Thymus (tissue), 14 donors: Measurements from ENCODE around the gene SIRT5. TPM values are rescaled to one million over a fixed set of nuclear protein-coding genes. Genes with fewer than 3 reads are reported as not detected.

Experiments used
- DNase-seq, 9 donors: peaks; one replicate each; pipeline ENCODE4 v3.0.0-alpha.2; 2013; ENCODE audit warnings: low spot score in 9 of 9, low read depth in 6 of 9, missing footprints in 1 of 9
- H3K27ac ChIP-seq, 2 donors: one replicate each; pipeline ENCODE4 v1.5.1; 2013; ENCODE audit warnings: control low read depth in 1 of 2, low read depth in 1 of 2, low read length in 1 of 2, mild to moderate bottlenecking in 1 of 2, moderate library complexity in 1 of 2
- H3K27me3 ChIP-seq, 2 donors: one replicate each; pipeline ENCODE4 v1.5.1; 2013; ENCODE audit warnings: low read length in 1 of 2; ENCODE audit not compliant: control insufficient read depth in 2 of 2, insufficient read depth in 1 of 2
- H3K36me3 ChIP-seq, 2 donors: one replicate each; pipeline ENCODE4 v1.5.1; 2013; ENCODE audit warnings: low read length in 1 of 2, mild to moderate bottlenecking in 1 of 2, moderate library complexity in 1 of 2; ENCODE audit not compliant: control insufficient read depth in 2 of 2, insufficient read depth in 2 of 2
- H3K4me1 ChIP-seq, 2 donors: one replicate each; pipeline ENCODE4 v1.5.1; 2013; ENCODE audit warnings: low read length in 2 of 2; ENCODE audit not compliant: control insufficient read depth in 2 of 2, insufficient read depth in 2 of 2
- H3K4me3 ChIP-seq, 2 donors: one replicate each; pipeline ENCODE4 v1.5.1; 2013; ENCODE audit warnings: low read length in 2 of 2, control low read depth in 1 of 2, mild to moderate bottlenecking in 1 of 2
- H3K9me3 ChIP-seq, 2 donors: one replicate each; pipeline ENCODE4 v1.5.1; 2013; ENCODE audit warnings: low read length in 1 of 2, mild to moderate bottlenecking in 1 of 2; ENCODE audit not compliant: control insufficient read depth in 2 of 2, insufficient read depth in 1 of 2
- WGBS: extraction: QIAGEN DNeasy Blood & Tissue Kit; methylation state at CpG from one replicate; pipeline ENCODE4 v1.1.7; 2013; 5-methylcytosine and 5-hydroxymethylcytosine counted together
- long read RNA-seq, 10 donors: transcript quantifications; one replicate each; lab custom pipeline, GENCODE V29; 2026
- polyA plus RNA-seq: library from polyadenylated mRNA; stranded (reverse); fragments of 200-250 nt; gene quantifications from one replicate; pipeline ENCODE4 v1.2.3, GENCODE V29; 2013
- total RNA-seq: library from RNA; stranded (reverse); fragments of 120-200 nt; gene quantifications from one replicate; pipeline ENCODE4 v1.2.4, GENCODE V29; 2013
- donor health status: healthy.

The SIRT5 gene
- total RNA-seq (12.2 TPM), polyA plus RNA-seq (13.3 TPM)
- long read RNA-seq, donor 1, result 0 reads
- long read RNA-seq, donor 2, result 0 reads
- long read RNA-seq, donor 3, partial matches to known transcripts, result 5 of 13 reads
- long read RNA-seq, donor 3, other reads (novel, unspliced or antisense), result 6 of 13 reads
- long read RNA-seq, donor 4, result 0 reads
- long read RNA-seq, donor 5, partial matches to known transcripts, result 0 of 9 reads
- long read RNA-seq, donor 5, other reads (novel, unspliced or antisense), result 8 of 9 reads
- long read RNA-seq, donor 6, result 0 reads
- long read RNA-seq, donor 7, result 0 reads
- long read RNA-seq, donor 8, result 0 reads
- long read RNA-seq, donor 9, result 0 reads
- long read RNA-seq, donor 10, result 0 reads

GRCh38 chr6:13574571-13575376, at the start of gene SIRT5:
Gene SIRT5 (plus strand): TSS chr6:13574601. CDS start chr6:13584111, 9,510 bp downstream.
- H3K4me3 ChIP-seq, result peak within 1 kb of the TSS; percentile 73 to 83
- no peaks in the 10 kb centered on the region for H3K27me3 ChIP-seq
- peak within 1 kb of the TSS; percentile 90 to 98 for H3K27ac ChIP-seq
- DNase-seq, result peak; percentile 47 to 87 (median 71)
- no peaks in the 10 kb centered on the region for H3K36me3 ChIP-seq
- H3K9me3 ChIP-seq, result no peaks in the 10 kb centered on the region
- under 1% methylated on average over 52 of the region's 52 CpGs for WGBS
- H3K4me1 ChIP-seq, result peaks cover 0 to 13% of the 10 kb centered on the region in 2 donors

GRCh38 chr6:13524801-13525508, 49.4 kb upstream of the SIRT5 start:
- Histone ChIP-seq H3K27me3 (no peaks in the 10 kb centered on the region), H3K4me1 (peaks cover 28 to 41% of the 10 kb centered on the region in 2 donors), H3K27ac (peak overlapping the region in 1 of 2 donors; percentile 14), H3K4me3 (no peak overlapping the region), H3K36me3 (no peaks in the 10 kb centered on the region), H3K9me3 (no peaks in the 10 kb centered on the region)
- 98% methylated on average over 12 of the region's 12 CpGs for WGBS
- no peak for DNase-seq

GRCh38 chr6:13526357-13526726, 48.1 kb upstream of the SIRT5 start:
- H3K27ac ChIP-seq, result peak overlapping the region; percentile 84 to 96
- H3K36me3 ChIP-seq, result no peaks in the 10 kb centered on the region
- DNase-seq, result no peak
- H3K4me3 ChIP-seq, result no peak overlapping the region
- H3K9me3 ChIP-seq, result no peaks in the 10 kb centered on the region
- WGBS, result 13% methylated on average over 1 of the region's 1 CpG
- H3K27me3 ChIP-seq, result no peaks in the 10 kb centered on the region
- H3K4me1 ChIP-seq, result peaks cover 28 to 41% of the 10 kb centered on the region in 2 donors

GRCh38 chr6:13526727-13527670, 47.4 kb upstream of the SIRT5 start:
- H3K9me3 ChIP-seq, result no peaks in the 10 kb centered on the region
- peak; percentile 28 to 90 (median 75) for DNase-seq
- WGBS, result 44% methylated on average over 17 of the region's 17 CpGs
- no peaks in the 10 kb centered on the region for H3K27me3 ChIP-seq
- peak overlapping the region; percentile 88 to 96 for H3K27ac ChIP-seq
- peak overlapping the region in 1 of 2 donors; percentile 14 for H3K4me3 ChIP-seq
- H3K4me1 ChIP-seq, result peaks cover 28 to 41% of the 10 kb centered on the region in 2 donors
- H3K36me3 ChIP-seq, result no peaks in the 10 kb centered on the region

GRCh38 chr6:13527671-13528056, 46.7 kb upstream of the SIRT5 start:
- Histone ChIP-seq H3K27ac (peak overlapping the region in 1 of 2 donors; percentile 2), H3K4me1 (peaks cover 28 to 41% of the 10 kb centered on the region in 2 donors), H3K36me3 (no peaks in the 10 kb centered on the region), H3K4me3 (no peak overlapping the region), H3K9me3 (no peaks in the 10 kb centered on the region), H3K27me3 (no peaks in the 10 kb centered on the region)
- whole genome bisulfite sequencing, result 85% methylated on average over 4 of the region's 4 CpGs
- no peak for DNase-seq

- no peak overlapping the region for H3K4me3 ChIP-seq
- H3K36me3 ChIP-seq, result no peaks in the 10 kb centered on the region
- DNase-seq, result no peak
- H3K27ac ChIP-seq, result no peak overlapping the region
- H3K4me1 ChIP-seq, result peaks cover 28 to 41% of the 10 kb centered on the region in 2 donors
- 78% methylated on average over 3 of the region's 3 CpGs for WGBS
- no peaks in the 10 kb centered on the region for H3K27me3 ChIP-seq
- no peaks in the 10 kb centered on the region for H3K9me3 ChIP-seq
Measured at GRCh38 chr6:13528232-13528631, 46.2 kb upstream of the SIRT5 start.

GRCh38 chr6:13528777-13529343, 45.5 kb upstream of the SIRT5 start:
- no peak for DNase-seq
- WGBS, result 84% methylated on average over 8 of the region's 8 CpGs
- no peaks in the 10 kb centered on the region for H3K9me3 ChIP-seq
- no peaks in the 10 kb centered on the region for H3K36me3 ChIP-seq
- H3K4me1 ChIP-seq, result peaks cover 25 to 37% of the 10 kb centered on the region in 2 donors
- no peak overlapping the region for H3K27ac ChIP-seq
- H3K27me3 ChIP-seq, result no peaks in the 10 kb centered on the region
- H3K4me3 ChIP-seq, result no peak overlapping the region

- DNase-seq, result no peak
- no peaks in the 10 kb centered on the region for H3K9me3 ChIP-seq
- H3K27ac ChIP-seq, result no peak overlapping the region
- H3K36me3 ChIP-seq, result no peaks in the 10 kb centered on the region
- 83% methylated on average over 4 of the region's 4 CpGs for WGBS
- H3K4me3 ChIP-seq, result no peak overlapping the region
- H3K4me1 ChIP-seq, result peaks cover 7 to 13% of the 10 kb centered on the region in 2 donors
- no peaks in the 10 kb centered on the region for H3K27me3 ChIP-seq
Measured at GRCh38 chr6:13531956-13532355, 42.4 kb upstream of the SIRT5 start.
